Sciatic nerve (tissue), 2 donors: ENCODE data around the gene PIK3R1. TPM values are rescaled to one million over a fixed set of nuclear protein-coding genes. Genes with fewer than 3 reads are reported as not detected.
A peak's percentile ranks its signal among the peaks of the same experiment; 100 is the strongest.
"Not testable (repeated sequence)": the region's sequence is repeated elsewhere in the genome, so short reads cannot be mapped to it uniquely, and the experiment has no call there.

Experiments used
- ATAC-seq: fragments of 200-7000 bp; cut with Tn5 transposase; one replicate; pipeline ENCODE4 v1.9.1; 2020; ENCODE audit warnings: mild to moderate bottlenecking, moderate library complexity
- DNase-seq: peaks from one replicate; pipeline ENCODE4 v3.0.0-alpha.2; 2020; ENCODE audit warnings: low spot score
- intact Hi-C: fragments of 100-400 bp; cut with DNase I; formaldehyde crosslinking; loops from one replicate; pipeline ENCODE4 v1.14.2; 2022
- total RNA-seq: library from RNA; stranded (reverse); fragmentation: NEBNext Ultra II Directional; extraction: Animal tissue kit (Norgen Biotek cat#: 25700); gene quantifications from one replicate; pipeline ENCODE4 v1.2.1, GENCODE V29; 2021
- donor health status: DM: no; HTN: no; CAD: no.
- donor health status: DM: no; HTN: no; CAD: no.

Gene PIK3R1
- total RNA-seq, 1 donor from 2014 or later = 288 TPM

DNA sequence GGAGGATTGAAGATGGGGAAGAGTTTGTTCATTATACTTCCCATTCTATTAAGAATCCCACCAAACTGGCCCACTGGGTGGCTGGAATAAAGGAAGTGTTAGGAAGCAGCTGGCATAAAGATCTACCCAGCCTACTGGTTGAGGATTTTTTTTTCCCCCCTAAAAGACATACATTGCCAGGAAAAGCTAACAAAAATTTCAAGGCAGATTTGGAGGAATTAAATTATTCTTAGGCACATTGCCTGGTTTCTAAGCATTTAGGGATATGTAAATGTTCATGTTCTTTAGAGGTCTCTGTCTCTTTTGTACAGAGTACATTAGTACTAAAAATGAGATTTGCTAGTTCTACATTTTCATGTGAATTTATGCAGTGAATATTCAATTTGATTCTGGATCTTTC is 8.3 kb downstream of the PIK3R1 start:
- DNase-seq (no peak), ATAC-seq (no peak)
- intact Hi-C loops = no loop called here

DNA sequence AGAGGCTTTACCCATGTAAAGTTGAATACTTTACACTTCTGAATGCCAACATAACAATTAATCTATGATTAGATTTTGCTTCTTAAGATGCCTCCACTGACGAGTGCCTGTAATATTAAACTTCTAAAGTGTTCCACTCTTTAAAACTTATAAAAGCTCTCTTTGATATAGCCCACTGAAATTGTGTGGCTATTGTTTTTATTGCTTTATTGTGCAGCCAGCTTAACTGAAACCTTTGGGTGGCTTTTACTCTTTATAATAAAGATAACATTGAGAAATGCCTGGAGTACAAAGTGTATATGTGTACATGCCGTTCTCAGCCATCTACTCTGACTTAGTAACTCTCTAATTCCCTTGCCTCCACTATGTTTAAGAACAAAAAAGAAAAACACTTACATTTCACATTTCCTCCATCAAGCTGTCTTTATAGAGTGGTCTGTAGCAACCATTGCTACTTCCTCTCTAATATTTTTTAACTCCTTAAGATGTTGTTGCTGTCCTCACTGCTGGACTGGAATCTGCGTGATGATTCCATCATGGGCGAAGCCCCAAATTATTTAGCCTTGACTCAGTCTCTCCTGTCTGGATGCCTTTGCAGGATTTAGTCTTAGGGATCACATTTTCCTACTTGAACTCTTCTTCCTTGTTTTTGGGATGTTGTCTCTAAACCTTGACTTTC is 9.1 kb downstream of the PIK3R1 start:
- no peak for ATAC-seq

DNA sequence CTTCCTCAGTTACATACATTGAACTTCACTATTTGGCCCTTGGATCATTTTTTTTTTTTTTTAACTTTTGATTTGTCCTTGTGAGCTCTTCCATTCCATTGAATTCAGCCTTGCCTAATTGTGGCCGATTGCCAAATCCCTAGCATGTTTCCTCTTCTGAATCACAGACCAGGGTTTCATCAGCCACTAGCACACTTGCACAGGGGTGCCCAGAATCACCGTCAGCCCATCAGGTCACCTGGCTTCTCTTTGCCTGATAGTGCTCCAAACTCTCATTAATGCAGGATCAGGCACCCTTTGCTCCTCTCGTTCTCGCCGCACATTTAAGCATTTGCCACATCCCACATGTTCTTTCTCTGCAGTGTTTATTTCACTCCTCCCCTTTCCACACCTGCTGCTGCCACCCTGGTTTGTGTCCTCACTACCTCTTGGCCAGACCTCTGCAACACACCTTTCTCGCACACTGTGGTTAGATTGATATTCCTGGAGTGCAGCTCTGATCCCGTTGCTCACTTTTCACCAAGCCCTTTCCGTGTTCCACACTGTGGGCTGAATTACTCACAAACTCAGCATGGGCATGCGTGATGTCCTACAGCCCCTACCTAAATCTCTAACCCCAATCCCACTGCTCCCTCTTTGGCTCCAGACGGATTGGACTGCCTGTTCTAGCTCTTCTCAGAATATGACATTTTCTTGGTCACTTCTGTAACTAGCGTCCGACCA is 9.8 kb downstream of the PIK3R1 start:
- DNase-seq = peak; percentile 71
- ATAC-seq = peak; percentile 2
- intact Hi-C loops = no loop called here

More for the DNA sequence above, 9.1 kb downstream of the PIK3R1 start:
- intact Hi-C loops = no loop called here
- no peak for DNase-seq

DNA sequence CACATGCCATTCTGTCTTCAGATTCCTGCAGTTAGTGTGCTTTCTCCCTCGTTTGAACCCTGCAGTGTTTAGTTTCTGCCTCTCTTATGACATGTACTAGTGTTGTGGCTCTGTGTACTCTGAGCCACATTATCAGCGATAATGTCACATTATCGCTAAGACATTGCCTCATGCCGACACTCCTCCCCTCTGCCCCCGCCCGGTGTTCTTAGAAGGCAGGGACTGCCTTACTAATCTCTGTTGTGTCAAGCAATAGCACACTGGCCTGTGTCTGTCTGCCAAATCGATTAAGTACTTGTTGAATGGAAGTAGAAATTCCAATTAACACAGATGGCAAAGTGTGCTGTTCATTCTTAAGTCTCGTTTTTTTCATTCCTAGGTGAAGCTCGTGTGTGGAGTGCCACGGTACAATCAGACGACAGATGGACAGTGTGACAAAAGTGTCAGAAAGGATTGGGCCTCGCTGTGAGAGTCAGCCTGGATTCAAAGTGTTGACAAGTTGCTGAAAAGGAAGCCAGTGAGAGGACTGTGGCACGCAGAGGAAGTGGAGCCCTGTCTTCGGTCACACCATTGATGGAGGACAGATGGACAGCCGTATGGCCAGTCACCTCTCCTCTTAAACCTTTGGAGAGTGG is 10.5 kb downstream of the PIK3R1 start:
- ATAC-seq (peak; percentile 40), DNase-seq (no peak)
- intact Hi-C loops = no loop called here

DNA sequence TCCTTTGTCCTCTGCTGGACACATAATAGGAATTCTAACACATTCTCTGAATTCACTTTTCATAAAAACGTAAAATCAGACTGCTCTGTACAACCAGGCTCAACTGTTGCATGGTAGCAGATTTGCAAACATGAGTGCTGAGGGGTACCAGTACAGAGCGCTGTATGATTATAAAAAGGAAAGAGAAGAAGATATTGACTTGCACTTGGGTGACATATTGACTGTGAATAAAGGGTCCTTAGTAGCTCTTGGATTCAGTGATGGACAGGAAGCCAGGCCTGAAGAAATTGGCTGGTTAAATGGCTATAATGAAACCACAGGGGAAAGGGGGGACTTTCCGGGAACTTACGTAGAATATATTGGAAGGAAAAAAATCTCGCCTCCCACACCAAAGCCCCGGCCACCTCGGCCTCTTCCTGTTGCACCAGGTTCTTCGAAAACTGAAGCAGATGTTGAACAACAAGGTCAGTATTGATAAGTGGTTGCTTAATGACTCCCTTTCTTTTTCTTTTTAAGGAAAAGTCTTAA is 11.1 kb downstream of the PIK3R1 start:
- ATAC-seq (no peak), DNase-seq (no peak)
- intact Hi-C loops = no loop called here

DNA sequence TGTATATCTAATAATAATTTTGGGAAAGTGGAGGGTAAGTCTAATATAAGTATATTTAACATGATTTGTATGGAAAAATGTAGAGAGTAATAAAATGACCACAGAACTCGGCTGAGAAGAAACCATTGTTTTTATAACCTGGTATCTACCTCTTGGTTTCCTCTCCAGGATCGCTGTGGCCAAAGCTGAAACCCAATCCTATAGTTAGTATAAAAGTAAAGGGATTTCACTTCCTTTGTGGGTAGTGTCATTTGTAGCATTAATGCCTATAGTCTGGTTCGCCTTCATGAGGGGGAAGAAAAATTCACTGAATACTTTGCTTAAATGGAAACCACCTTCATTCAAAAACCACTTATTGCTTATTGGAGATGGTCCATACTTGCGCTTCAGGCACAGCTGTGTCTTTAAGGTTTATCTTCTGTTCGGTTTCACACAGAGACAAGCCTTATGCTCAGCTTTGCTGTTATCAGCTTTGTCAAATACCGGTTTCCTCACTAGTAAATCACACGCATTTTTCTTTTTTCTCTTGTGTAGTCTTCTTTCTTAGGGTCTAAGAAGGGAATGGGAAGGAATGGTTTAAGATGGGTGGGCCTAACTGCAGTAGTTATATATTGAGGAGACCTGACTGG is 12.1 kb downstream of the PIK3R1 start:
- ATAC-seq (no peak), DNase-seq (no peak)
- intact Hi-C loops = no loop called here

DNA sequence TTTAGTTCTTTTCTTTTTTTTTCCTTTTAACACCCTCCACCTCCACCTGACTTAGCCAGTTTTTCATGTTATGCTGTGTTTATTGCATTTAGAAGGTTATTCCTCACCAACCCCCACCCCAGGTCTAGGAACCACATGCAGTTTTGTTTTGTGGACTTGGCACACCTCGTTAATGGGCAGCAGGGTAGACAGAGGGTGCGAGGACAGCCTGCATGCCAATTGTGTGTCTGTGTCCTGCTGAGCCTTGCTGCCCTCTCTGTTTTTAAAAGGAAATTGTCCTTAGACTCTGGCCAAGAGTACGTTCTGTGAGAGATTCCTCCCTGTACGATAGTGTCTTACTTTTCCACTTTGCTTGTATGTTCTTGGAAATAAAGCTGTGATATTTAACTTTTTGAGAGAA is 13.9 kb downstream of the PIK3R1 start:
- no peak for ATAC-seq
- DNase-seq = no peak
- intact Hi-C loops = no loop called here

DNA sequence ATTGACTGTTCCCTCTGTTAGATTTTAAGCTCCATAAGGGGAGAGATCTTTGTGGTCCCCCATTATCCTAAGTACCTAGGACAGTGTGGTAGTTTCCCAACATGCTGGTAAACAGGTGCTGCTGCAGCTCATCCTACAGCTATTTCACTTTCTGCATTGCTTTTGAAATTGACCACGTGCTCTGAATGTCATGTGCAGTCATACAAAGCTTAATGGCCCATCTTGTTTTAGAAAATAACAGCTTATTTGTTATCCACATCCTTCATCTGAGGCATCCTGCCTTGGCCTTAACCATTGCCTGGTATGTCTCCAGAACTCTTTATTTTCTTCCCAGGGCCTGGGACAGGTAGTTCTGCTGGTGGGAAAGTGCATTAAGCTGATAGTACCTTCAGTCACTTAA is 14.7 kb downstream of the PIK3R1 start:
- no peak for DNase-seq
- intact Hi-C loops = no loop called here
- ATAC-seq = no peak

DNA sequence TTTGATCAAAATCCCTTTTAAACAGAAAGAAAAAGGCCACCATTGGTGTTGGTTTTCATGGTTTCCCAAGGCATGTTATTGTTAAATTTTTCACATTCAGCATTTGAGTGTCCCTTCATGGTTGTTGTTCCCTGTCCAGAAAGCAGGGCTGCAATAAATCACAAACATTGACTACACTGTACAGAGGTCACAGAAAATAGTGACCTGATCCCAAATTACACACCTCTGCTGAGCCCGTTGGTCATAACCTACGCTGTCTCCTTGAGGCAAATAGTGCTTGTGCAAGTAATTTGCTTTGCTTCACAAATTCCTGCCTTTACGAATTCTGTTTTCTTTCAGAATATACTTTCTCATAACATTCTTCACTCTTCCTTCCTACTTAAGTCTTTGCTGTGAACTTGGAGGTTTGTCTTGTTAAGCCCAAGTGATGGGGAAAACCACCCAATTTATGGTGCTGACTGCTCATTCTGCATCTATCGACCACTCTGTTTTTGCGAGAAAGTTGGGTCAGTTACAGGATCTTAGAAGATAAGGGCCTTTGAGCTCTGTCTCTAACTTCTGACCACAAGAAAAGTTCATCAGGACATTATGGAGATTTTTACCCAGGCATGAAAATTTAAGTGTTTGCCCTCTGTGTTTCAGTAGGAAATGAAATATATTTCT is 16.0 kb downstream of the PIK3R1 start:
- intact Hi-C loops = no loop called here
- DNase-seq (no peak), ATAC-seq (no peak)

DNA sequence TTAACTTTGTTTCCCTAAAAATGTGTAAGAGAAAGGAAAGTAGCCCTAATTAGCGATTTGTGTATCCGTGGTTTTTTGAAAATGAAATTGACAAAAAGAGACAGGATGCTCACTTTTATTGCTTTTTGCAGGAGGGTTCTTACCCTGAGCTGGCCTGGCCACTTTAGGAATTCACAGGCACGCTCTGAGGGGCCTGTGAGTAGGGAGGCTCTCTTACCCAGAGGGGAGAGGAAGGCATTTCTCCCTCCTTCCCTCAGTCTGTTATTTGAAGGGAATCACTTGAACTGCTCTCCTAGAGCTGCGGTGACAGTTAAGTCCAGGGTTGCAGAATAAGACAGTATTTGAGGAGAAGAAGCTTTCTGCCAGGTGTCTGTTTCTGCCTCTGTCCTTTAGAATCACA is 16.7 kb downstream of the PIK3R1 start:
- DNase-seq (no peak), ATAC-seq (no peak)
- intact Hi-C loops = no loop called here

DNA sequence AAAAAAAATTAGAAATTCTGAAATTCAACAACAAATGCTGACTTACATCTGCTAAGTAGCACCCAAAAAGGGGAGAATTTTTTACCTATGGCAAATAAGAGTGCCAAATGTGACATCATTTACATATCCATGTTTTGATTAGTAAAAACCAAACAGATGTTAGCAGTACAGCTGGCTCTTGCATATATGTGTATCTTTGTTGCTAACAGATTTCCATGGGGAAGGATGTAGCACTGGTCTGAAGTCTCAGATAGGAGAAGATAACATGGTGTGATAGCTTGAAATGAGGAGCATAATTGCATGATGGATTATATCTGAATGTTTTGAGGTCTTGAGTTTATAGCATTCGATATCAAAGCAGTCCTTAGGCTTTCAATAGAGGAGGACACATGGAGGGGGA is 17.5 kb downstream of the PIK3R1 start:
- peak; percentile 16 for ATAC-seq
- intact Hi-C loops = no loop called here
- DNase-seq = no peak

DNA sequence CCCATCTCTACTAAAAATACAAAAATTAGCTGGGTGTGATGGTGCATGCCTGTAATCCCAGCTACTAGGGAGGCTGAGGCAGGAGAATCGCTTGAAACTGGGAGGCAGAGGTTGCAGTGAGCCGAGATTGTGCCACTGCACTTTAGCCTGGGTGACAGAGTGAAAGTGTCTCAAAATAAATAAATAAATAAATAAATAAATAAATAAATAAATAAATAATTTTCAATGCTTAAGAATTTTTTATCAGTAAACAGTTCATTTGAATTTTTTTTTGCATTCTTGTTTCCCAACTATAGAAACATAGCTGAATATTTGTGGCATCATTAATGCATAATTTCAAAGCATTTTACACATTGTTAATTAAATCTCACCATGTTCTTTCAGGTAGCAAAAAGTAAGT is 19.7 kb downstream of the PIK3R1 start:
- DNase-seq, intact Hi-C loops, ATAC-seq: not testable (repeated sequence)

DNA sequence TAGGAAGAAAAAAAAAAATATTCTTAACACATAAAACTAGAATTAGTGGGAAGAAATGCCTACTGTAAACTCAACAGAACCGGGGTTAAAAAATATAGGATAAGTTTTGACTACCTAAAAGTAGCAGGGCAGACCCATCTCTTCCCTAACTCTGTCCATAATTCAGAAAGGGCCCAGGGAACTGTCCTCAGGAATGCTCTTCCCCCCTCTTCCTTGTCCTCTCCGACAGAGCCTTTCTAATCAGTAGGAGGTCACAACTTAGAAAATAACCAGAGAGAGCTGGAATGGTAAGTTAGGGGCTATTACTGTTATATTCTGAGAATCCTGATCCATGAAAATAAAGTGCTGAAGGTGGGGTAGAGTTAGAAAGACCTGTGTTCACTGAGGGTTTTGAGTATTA is 22.2 kb downstream of the PIK3R1 start:
- intact Hi-C loops = no loop called here
- ATAC-seq (no peak), DNase-seq (no peak)

DNA sequence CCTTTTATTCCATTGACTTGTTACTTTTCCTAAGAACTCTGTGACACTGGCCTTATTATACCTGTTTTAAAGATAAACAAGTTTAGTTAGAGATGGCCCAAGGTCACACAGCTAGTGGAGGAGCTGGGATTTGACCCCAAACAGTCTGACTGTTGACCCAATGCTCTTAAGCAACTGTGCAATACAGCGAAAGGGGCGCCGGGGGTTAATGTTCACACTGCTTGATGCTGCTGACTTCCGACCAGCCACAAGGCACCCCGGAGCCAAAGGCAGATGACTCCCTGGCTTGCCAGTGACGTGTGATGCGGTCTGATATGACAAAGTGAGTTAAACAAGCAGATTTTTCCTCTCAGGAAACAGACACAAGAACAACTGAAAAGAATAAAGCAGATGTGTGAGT is 23.9 kb downstream of the PIK3R1 start:
- ATAC-seq (peak; percentile 90), DNase-seq (peak; percentile 86)
- intact Hi-C loops = no loop called here

DNA sequence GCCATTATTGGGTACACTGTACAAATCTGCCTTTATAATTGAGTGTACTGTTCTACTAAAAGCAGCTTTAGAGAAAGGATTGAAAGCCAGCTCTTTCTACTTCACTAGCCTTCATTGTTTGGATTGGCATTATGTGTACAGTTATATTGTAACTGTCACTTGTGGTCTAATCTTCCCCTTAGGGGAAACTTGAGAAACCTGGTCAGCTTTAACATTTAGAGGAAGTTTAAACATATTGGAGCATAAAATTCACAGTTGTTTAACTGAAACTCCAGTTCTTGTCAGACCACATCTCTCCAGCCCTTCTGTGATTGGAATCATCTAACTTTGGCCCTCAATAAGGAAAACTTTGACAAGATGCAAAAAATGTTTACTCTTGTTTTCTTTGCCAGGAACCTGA is 24.6 kb downstream of the PIK3R1 start:
- intact Hi-C loops = no loop called here
- DNase-seq = no peak
- ATAC-seq = no peak

DNA sequence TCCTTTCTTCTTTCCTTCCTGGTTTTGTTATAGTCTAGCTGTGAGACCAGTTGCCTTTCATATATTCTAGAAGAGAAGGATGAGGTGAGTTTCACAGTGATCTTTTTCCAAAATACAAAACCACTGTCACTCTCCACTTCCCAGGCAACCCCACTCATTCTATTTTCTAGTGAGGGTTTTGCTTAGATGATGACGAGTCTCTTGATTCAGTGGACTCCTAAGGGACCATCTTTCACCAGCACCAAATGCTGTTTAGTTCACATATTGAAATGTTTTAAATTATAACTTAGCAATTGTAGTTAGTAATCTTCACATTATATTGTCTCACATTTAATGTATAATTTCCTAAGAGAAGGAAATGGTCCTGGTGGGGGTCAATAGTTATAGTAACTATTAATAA is 25.2 kb downstream of the PIK3R1 start:
- DNase-seq (no peak), ATAC-seq (no peak)
- intact Hi-C loops = no loop called here

DNA sequence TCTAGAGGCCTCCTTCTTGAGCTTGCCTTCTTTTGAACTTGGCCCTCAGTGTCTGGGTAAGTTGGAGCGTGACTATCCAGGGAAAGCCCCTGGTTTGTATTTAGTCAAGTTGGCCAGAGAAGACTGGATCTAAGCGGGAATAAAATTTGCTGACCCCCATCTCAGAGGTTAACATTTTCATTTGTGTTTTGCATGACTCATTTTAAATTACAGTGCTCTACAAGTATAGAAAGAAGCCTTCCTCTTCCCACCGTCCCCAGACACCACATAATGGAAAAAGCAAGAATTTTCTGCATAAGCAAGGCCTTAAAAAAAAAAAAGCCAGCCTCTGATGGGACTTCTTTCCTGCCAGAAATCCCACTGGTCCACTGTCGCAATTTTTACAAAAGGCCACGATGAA is 27.2 kb downstream of the PIK3R1 start:
- intact Hi-C loops = no loop called here
- DNase-seq = no peak
- ATAC-seq = peak; percentile 34

DNA sequence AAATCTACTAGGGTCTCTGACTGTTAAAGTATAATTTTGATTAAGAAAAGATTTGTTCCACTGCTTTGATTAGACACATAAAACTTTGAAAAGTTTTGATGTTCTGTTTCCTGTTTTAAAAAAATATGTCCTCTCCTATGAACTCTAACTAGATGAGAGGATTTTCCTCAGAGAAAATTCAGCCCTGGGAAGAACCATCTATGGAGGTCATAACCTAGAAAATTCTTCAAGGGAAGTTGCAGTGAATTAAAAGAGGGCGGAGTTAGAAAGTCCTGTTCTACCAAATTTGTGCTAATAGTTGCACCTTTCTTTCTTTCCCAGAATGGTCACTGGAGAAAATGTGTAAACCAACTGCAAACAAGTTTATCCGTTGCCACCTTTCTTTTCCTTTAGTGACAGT is 27.7 kb downstream of the PIK3R1 start:
- intact Hi-C loops = no loop called here
- DNase-seq (no peak), ATAC-seq (no peak)

DNA sequence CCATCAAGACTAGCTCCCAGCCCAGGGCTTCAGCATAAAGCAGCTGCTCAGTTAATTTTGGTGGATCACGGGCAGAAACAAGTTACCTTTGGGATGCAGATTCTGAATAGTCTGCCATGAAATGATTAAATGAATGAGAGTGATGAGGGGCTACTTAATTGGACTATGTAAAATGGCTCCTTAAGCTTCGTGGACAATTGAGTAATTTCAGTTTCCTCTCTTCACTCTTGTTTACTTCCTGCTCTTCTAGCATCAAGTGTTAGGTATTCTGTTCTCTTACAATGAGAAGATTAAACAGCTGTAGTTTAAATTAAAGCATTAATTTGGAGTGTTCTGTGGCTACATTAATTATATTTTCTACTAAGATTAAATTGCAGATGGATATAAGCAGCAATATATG is 28.1 kb downstream of the PIK3R1 start:
- DNase-seq (no peak), ATAC-seq (no peak)
- intact Hi-C loops = no loop called here
